Right forelimb (tissue), 1 donor: ENCODE data around the gene PTDSS2.
"Not testable (repeated sequence)": the region's sequence is repeated elsewhere in the genome, so short reads cannot be mapped to it uniquely, and the experiment has no call there.

Experiments
- DNase-seq: peaks from one replicate; pipeline ENCODE4 v3.0.0-alpha.2; 2018

The PTDSS2 gene

DNA sequence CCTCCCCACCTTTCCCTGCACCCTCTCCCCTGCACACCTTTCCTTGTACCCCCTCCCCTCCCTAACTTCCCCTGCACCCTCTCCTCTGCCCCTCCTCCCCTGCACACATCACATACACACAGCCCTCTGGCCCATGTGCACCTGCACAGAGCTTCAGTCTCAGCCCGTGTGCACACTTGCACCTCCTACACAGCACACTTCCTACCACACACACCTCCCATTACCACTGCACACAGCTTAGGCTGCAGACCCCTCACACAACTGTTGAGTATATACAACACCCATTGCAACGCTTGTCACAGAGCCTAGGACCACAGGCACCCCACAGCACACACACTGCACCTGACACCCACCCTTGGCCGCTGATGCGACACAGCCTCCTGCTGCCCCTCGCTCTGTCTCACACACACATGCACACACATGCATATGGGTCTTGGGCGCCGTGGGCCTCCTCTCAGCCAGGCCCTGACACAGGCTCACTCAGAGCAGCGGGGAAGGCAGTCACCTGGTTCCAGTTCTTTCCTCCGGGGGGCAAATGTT, 35.7 kb upstream of the PTDSS2 start:
- DNase-seq = no peak

DNA sequence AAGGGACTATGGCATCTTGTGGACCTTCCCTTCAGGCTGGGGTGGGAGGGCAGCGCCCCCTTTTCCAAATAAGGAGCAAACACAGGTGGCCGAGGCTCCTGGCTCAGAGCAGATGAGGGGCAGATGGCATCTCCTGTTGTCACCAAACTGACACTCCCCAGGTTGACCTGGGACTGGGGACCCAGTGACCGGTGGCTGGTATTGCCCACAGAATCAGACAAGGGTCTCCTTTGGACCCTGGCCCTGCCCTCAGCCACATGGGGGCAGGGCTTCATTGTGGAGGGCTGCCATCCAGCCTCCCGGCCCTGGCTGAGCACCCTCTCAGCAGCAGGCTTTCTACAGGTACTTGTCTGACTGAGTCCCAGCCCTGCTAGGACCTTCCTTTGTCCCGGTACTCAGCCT, 34.4 kb upstream of the PTDSS2 start:
- no peak for DNase-seq

DNA sequence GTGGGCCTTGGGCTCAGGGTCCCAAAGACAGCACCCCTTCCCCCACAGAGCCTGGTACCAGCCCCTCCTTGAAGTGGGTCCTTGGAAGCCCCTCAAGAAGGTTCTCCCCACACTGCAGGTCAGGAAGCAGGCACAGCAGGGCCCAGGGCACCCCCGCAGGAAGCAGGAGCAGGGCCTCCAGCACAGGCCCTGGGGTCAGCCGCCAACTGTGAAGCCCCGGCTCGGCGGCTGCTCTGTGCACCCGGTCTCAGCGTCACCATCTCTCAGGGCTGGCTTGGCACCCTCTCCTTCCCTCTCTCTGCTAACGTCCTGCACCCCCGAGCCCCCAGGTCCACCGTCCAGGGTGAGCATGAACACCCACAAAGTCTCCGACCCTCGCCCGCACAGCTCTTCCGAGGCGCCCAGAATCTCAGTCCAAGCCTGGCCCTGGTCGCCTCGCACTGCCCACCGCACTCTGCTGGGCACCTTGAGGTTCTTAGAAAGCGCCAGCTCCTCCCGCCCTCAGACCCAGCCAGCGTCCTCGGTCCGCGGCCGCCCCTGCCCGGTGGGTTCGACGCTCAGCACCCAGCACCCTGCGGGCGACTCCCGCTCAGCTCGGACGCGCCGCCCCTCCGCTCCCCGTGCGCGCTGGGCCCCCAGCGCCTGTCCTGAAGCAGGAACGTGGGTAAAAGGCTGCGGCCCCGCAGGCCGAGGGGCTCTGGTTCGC, 33.9 kb upstream of the PTDSS2 start:
- DNase-seq = no peak

DNA sequence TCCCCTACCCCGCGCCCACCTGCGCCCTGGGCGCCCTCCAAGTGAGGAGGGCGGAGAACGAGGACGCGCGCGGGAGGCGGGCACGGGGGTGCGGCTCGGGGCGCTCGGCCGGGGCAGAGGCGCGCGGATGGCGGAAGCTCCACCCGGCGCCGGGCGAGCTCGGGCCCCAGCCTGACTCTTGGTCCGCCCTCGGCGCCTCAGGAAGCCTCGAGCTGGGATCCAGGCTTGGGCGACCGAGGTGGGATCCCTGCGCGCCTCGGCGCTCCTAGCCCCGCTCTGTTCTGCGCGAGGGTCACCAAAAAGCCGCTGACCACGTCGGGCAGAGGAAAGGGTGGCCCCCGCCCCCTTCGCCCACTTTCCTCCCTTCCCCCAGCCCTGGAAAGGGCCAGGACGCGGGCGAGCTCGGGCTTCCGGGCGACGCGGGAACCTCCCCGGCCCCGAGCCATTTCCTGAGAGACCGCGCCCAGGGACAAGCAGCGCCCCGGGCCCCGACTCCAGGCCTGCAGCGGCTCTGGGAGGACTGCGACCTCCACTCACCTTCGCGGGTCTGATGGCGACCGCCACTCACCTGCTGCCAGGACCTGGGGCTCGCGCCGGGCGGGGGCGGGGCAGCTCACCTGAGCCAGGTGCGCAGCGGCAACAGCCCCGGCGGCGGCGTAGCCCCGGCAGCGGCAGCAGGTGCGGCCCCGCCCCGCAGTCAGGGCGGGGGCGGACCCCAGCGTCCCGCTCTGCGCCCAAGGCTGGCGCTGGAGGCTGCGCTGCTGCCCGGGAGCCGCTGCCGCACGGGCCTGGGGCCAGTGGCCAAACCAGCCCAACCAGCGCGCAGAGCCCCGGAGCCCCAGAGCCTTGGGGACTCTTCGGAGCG, 33.1 kb upstream of the PTDSS2 start:
- no peak for DNase-seq

DNA sequence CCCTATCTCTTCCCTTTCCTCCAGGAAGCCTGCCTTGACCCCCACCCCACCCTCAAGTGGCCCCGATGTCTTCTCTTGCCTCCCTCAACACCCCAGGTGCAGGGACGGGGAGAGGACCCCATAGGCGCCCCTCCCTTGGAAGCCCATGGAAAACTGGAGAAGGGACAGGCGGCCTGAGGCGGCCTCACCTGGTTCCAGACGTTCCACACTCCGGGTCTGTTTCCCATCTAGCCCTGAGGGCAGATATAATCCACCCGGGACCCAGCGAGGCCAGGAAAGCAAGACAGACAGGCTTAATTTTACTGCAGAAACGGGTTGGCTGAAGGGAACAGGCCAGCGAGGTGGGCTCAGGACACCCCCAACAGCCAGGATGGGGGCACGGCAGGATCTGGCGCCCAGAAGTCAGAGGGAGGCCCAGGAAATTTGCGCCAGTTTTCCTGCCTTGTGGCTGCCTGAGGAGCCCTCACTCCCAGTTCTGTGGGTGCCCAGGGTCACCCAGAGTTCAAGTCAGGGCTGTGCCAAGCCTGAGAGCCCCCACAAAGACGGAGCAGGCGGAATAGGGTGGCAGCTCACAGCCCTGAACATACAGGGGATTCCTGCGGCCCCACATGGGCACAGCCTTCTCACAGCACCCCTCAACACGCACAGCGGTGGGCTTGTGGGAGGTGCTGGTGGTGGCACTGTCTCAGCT, 32.3 kb upstream of the PTDSS2 start:
- DNase-seq = no peak

DNA sequence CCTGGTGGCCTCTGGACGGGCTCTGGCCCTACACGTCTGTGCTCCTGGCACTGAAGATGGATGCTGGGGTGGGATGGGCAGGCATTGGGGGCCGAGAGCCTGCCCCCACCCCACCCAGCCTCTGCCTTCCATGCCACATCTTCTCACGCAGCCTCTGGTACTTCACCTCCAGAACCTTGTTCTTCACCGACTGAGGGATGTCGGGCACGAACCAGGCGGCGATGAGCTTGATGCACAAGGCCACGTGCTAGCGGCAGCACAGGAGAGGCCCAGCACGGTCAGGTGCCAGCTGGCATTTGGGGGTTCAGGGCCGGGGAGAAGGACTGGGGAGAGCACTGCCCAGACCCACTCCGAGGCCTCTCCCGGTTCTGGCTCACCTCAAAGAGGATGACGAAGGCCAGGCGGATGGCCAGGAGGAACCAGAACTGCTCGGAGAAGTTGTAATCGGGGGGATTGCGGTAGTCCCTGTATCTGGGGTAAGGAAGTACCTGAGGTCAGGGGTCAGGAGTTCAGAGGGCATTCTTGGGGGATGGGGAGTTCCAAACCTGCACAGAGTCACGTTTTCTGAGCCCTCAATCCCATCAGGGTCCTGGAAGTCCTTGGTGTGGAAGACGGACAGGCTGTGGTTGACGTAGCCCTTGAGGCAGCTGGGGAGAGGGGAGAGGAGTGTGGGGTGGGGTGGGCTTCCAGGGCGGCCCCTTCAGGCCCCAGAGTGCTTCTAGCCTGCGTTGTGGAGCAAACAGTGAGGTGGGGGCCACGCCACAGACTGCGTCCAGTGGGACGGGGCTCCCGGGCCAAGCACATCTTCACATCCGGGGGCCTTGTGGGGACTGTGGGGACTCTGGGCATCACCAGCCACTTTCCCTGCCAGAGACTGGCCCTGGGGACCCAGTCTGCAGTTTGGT, 31.5 kb upstream of the PTDSS2 start:
- DNase-seq = no peak

DNA sequence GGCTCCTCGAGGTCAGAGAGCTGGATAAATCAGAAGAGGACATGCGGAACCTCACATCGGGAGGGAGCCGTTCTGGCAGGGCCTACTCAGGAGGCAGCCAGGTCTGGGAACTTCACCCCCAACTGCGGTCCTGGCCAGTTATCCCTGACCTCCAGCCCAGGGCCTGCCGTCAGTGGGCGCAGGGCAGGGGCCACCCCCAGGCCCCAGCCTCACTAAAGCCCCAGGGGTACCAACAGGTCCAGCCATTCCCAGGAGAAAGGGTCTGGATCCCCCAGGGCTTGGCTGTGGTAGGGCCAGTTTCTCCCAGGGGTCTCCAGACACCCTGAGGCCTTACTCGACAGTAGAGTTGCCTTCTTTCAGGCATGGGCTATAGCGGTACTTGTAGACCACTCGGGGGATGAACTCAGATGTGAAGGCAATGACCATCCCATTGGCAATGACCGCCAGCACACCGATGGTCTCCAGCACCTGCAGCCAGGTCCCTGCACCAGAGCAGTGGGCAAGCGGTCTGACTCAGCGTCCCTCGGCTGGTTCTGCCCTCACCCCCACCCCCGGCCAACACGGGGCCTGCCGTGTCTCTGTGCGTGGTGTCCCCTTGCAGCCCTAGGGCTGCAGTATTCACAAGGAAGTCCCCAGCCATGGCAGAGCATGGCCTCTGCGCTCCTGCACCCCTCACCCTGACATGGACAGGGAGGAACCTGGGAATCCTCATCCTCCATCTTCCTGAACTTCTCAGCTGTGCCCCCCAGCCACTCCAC, 30.7 kb upstream of the PTDSS2 start:
- no peak for DNase-seq

DNA sequence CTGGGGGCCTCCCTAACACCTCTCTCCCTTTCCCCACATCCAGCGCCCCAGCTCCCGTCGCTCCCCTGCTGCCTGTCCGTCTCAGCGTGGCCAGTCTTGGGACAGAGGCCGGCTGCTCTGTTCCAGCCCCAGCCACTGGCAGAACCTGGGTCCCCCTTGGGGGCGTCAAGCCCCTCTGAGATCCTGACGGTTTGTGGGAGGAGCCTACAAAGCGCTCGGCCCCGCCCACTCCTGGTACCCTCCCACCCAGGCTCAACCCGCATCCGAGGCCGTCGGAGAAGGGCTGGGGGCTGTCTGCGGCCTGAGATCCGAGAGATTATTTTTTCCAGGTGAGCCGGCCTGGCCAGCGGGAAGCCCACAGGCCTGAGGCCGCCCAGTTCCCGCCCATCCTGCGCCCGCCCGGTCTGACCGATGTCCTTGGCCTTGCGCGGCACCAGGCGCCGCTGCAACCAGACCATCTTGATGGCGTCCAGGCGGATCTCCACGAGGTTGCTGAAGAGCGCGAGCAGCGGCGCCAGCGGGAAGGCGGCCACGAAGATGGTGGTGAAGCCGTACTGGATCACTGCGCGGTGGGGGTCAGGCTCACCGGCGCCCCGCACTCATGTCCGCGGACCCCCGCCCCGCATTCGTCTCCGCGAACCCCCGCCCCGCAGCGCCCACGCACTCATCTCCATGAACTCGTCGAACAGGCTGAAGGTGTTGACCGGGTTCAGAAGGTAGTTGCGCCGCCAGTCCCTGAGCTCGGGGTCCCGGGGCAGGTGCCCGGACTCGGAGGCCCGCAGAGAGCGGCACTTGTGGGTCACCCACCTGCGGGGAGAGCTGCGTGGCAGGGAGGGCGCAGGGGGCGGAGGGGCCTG, 29.8 kb upstream of the PTDSS2 start:
- DNase-seq = no peak

DNA sequence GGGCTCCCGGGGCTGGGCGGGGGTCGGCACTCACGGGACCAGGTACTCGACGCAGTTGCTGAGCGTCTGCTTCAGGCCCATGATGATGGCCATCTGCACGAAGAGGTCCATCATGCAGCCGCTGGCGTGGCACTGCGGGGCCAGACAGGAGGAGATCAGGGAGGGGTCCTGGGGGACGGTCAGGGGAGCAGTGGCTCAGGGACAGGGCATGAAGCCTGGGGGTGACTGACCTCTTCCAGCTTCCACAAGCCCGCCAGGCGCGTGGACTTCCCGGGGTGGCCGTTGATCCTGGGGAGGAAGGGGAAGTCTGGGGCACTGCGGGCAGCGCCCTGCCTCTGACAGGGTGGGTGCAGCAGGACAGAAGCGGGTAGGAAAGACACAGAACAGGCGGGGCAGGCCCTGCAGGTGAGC, 29.2 kb upstream of the PTDSS2 start:
- no peak for DNase-seq

DNA sequence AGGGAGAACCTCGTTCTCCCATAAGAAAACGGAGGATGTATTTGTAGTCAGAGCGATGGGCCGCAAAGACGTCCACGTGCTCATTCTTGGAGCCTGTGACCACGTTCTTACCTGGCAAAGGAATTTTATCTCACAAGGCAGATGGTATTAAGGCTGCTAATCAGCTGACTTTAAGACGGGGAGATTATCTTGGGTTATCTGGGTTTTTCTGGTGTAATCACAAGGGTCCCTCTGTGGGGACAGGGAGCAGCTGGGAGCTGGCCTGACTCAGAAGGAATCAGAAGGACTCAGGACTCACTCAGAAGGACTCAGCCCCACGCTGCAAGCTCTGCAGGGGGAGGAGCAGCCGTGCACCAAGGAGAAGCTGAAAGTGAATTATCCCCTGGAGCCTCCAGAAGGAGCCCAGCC, 27.8 kb upstream of the PTDSS2 start:
- DNase-seq = no peak

DNA sequence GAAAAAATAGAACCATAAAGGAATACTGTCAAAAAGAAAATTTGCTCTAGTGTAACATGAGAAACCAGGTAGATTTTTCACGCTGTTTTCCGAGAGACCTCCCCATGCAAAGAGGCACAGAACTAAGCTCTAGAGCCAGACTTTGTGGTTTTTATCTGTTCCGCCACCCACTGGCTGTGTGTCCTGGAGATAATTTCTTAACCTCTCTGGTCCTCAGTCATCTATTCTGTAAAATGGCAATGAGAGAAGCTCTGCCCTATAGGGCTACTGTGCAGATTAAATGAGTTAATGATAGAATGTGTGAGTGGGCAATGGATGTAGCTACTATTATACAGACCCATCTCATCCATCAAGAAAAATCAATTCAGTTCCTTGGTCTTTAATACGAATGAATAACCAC, 25.8 kb upstream of the PTDSS2 start:
- no peak for DNase-seq

DNA sequence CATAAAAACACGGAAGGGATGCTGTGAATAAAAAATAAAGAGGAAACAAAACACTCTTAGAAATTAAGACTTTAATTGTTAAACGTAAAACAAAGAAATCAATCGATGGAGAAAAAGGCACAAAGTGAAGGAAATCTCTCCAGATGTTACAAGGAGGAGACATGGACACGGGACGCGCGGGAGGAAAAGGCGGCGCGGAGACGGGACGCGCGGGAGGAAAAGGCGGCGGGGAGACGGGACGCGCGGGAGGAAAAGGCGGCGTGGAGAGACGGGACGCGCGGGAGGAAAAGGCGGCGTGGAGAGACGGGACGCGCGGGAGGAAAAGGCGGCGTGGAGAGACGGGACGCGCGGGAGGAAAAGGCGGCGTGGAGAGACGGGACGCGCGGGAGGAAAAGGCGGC, 25.3 kb upstream of the PTDSS2 start:
- not testable (repeated sequence) for DNase-seq

DNA sequence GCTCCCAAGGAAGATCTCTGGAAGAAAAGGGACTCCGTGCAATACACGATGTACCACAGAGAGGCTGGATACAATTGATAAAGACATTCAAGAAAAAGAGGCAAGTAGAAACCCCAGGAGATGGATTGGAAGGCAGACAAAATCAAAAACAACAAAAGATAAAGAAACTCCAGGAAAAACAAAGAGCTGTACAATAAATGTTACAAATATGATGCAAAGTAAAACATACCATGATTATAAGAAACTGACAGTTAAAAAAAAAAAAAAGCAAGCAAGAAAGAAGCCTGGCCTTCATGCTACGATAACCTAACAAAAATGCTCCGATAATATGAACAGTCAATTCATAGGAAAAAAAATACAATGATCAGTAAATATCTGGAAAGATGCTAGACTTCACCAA, 24.8 kb upstream of the PTDSS2 start:
- DNase-seq = no peak

DNA sequence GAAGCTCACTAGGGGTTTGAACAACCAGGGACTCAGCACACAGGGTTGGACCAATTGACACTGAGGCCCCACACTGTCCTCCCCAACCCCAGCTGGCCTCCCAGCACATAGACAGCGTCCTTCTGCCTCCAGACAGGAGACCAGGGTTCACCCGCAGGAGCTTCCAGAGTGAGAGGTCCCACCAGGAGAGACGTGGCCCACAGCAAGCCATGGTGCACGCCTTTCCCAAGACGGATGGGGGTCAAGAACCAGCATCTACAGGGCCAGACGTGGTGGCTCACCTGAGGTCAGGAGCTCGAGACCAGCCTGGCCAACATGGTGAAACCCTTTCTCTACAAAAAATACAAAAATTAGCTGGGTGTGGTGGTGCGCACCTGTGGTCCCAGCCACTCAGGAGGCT, 23.2 kb upstream of the PTDSS2 start:
- no peak for DNase-seq

DNA sequence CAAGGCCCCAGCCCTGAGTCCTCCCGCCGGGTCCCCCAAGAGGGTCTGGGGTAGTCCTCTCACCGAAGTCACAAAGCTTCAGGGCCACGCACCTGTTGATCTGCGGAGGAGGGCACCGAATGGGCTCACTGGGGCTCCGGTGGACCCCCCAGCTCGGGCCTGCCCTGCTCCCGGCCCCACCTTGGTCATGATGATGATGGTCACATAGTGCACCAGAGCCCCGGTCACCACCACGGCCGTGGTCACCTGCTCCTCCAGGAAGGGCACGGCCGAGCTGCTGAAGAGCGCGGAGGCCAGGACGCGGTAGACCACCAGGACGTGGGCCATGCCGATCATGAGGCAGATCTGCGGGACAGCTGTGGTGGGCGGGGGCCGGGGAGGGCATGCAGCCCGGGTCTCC, 21.8 kb upstream of the PTDSS2 start:
- DNase-seq = no peak

DNA sequence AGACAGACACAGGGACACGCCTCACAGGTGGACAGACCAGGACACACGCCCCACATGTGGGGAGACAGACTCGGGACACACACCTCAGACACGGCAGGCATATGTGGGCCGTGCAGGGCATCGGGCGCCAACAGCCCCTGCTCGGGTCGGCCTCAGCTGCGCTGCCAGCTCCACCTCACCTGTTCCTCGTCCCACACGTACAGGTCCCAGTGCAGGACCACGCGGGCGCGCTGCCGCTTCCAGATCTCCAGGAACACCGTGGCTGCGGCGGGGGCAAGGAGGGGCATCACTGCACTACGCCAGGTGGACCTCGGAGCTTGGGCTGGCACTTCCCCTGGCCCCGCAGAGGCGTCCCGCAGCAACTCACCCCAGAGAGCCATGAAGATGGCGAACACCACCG, 20.7 kb upstream of the PTDSS2 start:
- no peak for DNase-seq

DNA sequence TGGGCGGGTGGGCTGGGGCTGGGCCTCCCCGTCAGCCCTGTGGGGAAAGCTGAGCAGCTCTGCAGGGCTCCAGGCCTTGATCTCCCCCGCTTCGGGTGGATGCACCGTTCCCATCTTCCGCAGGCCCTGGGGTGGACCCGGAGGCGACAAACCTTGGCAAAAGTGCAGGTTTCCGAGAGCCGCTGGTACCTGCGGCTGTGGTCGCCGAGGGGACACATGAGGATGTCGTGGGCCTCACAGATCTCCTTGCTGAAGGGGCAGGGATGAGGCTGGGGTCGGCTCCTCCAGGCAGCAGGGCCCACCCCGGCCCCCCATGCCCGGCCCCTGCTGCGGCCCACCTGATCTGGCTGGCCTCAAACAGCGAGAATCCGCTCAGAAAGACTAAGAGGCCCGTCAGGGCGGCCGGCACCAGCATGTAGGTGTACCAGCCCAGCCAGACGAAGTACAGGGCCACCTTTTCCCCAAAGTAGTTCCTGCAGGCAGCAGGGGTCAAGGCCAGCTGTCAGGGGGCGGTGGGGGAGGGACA, 20.1 kb upstream of the PTDSS2 start:
- DNase-seq = no peak

DNA sequence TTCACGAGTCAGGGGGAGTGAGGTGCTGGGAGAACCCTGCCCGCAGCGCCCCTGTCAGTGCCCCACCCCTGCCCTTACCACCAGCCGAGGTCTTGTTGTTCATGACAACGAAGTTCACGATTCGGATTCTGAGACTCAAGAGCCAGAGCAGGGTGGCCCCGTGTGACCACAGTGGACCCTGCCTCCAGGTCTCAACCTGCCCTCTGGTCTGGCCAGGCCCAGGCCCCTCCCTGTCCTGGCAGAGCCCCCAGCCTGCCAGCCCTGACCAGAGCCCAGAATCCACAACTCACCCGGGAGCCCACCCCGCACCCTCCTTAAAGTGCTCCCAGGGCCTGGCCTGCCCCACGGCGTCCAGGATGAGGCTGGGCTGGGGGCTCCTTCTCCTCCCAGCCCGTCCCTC, 18.2 kb upstream of the PTDSS2 start:
- DNase-seq = no peak

DNA sequence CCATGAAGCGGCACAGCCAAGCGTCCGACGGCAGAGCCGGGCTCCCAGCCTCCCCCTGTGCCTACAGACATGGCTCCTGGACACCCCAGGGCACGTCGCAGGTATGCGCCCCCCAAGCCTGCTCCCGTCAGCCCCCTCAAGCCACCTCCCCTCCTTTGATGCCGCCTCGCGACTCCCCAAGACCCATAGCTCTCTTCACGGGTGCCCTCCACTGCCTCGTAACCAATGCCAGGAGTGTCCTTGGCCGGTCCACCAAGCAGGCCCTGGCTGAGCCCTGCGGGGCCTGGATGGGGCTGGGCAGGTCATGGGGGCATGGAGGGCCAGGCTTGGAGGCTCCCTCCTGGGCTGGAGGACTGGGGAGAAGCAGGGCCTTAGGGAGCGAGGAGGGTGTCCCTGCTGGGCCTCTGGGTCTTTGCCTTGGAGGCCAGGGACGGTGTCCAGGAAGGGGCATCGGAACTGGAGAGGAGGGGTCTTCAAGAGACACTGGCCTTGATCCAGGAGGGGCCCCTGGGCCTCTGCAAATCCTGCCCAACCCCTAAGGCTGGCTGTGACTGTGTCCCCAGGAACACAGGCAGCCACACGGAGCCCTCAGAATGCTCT, 17.5 kb upstream of the PTDSS2 start:
- no peak for DNase-seq

DNA sequence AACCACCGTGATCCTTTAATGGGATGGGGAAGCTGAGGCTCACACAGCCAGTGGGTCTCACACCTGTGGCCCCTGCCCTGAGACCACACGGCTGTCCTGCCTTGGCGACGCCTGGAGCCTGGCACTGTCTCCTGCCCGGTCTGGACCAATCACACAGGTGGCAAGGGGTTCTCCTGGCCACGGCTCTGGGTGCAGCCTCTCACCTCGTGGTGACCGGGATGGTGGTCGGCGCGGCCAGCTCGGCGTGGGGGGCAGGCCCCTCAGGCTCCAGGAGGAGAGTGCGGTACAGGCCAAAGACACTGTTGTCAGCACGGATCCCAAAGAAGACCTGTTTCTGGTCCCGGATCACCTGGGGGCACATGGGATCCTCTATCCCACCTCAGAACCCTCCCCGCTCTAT, 17.0 kb upstream of the PTDSS2 start:
- DNase-seq = no peak
